ENCODE results near the gene HJURP. TPM values are rescaled to one million over a fixed set of nuclear protein-coding genes. Genes with fewer than 3 reads are reported as not detected.

Gene HJURP
- total RNA-seq, 1 donor from 2014 or later: 23.1 TPM

- Mint-ChIP-seq H3K4me3 (ENCODE audit: low read depth) (no peak overlapping the region), H3K27ac (no peak overlapping the region), H3K4me1 (ENCODE audit: low read depth) (no peaks in the 10 kb centered on the region), H3K9me3 (ENCODE audit: low read depth) (no peaks in the 10 kb centered on the region), H3K27me3 (no peaks in the 10 kb centered on the region), H3K36me3 (ENCODE audit: insufficient read depth) (no peaks in the 10 kb centered on the region)
- TF ChIP-seq CTCF (IDR thresholded peaks at IDR 0.05; ENCODE audit: unreplicated experiment): no peak
- no peak for DNase-seq (ENCODE audit: low spot score, unreplicated experiment)
Measured at GRCh38 chr2:233817361-233817911, 36.9 kb downstream of the HJURP start.

GRCh38 chr2:233816771-233817170, 37.6 kb downstream of the HJURP start:
- Mint-ChIP-seq H3K9me3 (ENCODE audit: low read depth) (no peaks in the 10 kb centered on the region), H3K27ac (no peak overlapping the region), H3K4me3 (ENCODE audit: low read depth) (no peak overlapping the region), H3K36me3 (ENCODE audit: insufficient read depth) (no peaks in the 10 kb centered on the region), H3K4me1 (ENCODE audit: low read depth) (no peaks in the 10 kb centered on the region), H3K27me3 (no peaks in the 10 kb centered on the region)
- no peak for DNase-seq (ENCODE audit: low spot score, unreplicated experiment)
- no peak for TF ChIP-seq CTCF (IDR thresholded peaks at IDR 0.05; ENCODE audit: unreplicated experiment)

GRCh38 chr2:233816334-233816733, 38.0 kb downstream of the HJURP start:
- DNase-seq (ENCODE audit: low spot score, unreplicated experiment): no peak
- Mint-ChIP-seq H3K4me1 (ENCODE audit: low read depth) (no peaks in the 10 kb centered on the region), H3K9me3 (ENCODE audit: low read depth) (no peaks in the 10 kb centered on the region), H3K27me3 (no peaks in the 10 kb centered on the region), H3K4me3 (ENCODE audit: low read depth) (no peak overlapping the region), H3K27ac (no peak overlapping the region), H3K36me3 (ENCODE audit: insufficient read depth) (no peaks in the 10 kb centered on the region)
- no peak for TF ChIP-seq CTCF (IDR thresholded peaks at IDR 0.05; ENCODE audit: unreplicated experiment)

- Mint-ChIP-seq H3K36me3 (ENCODE audit: insufficient read depth) (no peaks in the 10 kb centered on the region), H3K4me3 (ENCODE audit: low read depth) (no peak overlapping the region), H3K27me3 (no peaks in the 10 kb centered on the region), H3K27ac (no peak overlapping the region), H3K9me3 (ENCODE audit: low read depth) (no peaks in the 10 kb centered on the region), H3K4me1 (ENCODE audit: low read depth) (no peaks in the 10 kb centered on the region)
- DNase-seq (ENCODE audit: low spot score, unreplicated experiment): no peak
- no peak for TF ChIP-seq CTCF (IDR thresholded peaks at IDR 0.05; ENCODE audit: unreplicated experiment)
Measured at GRCh38 chr2:233815861-233816260, 38.5 kb downstream of the HJURP start.

GRCh38 chr2:233814056-233814835, 40.1 kb downstream of the HJURP start:
- no peaks in the 10 kb centered on the region for H3K4me1 Mint-ChIP-seq (ENCODE audit: low read depth)
- peaks cover 4% of the 10 kb centered on the region for H3K27me3 Mint-ChIP-seq
- no peak for TF ChIP-seq CTCF (IDR thresholded peaks at IDR 0.05; ENCODE audit: unreplicated experiment)
- no peak for DNase-seq (ENCODE audit: low spot score, unreplicated experiment)
- no peak overlapping the region for H3K4me3 Mint-ChIP-seq (ENCODE audit: low read depth)
- H3K27ac Mint-ChIP-seq: no peak overlapping the region
- no peaks in the 10 kb centered on the region for H3K36me3 Mint-ChIP-seq (ENCODE audit: insufficient read depth)
- no peaks in the 10 kb centered on the region for H3K9me3 Mint-ChIP-seq (ENCODE audit: low read depth)

Measured in progenitor cell of endocrine pancreas (in vitro differentiated cells).